Sigmoid colon (tissue), 7 donors: ENCODE results near the gene AUNIP. TPM values are rescaled to one million over a fixed set of nuclear protein-coding genes. Genes with fewer than 3 reads are reported as not detected.

Experiments
- DNase-seq: peaks from one replicate; pipeline ENCODE4 v3.0.0-alpha.2; 2019
- H3K27ac ChIP-seq, 4 donors: fragments of 200-600 bp; sonication (generic); one replicate each; pipeline ENCODE4 v1.5.1; 2016 to 2019; ENCODE audit warnings: mild to moderate bottlenecking in 1 of 4
- H3K27me3 ChIP-seq, 3 donors: fragments of 200-600 bp; sonication (generic); one replicate each; pipeline ENCODE4 v1.5.1; 2019; ENCODE audit warnings: mild to moderate bottlenecking in 1 of 3
- H3K36me3 ChIP-seq, 4 donors: fragments of 200-600 bp; sonication (generic); one replicate each; pipeline ENCODE4 v1.5.1; 2016 to 2019
- H3K4me1 ChIP-seq, 4 donors: fragments of 200-600 bp; sonication (generic); one replicate each; pipeline ENCODE4 v1.5.1; 2017 to 2019
- H3K4me3 ChIP-seq, 4 donors: fragments of 200-600 bp; sonication (generic); one replicate each; pipeline ENCODE4 v1.5.1; 2017 to 2019; ENCODE audit warnings: mild to moderate bottlenecking in 2 of 4, moderate library complexity in 1 of 4
- H3K9me3 ChIP-seq, 4 donors: fragments of 200-600 bp in 3 of 4; sonication (generic) in 3 of 4; one replicate each; pipeline versions ENCODE4 v1.5.1 to v1.6.1; 2013 to 2019
- CTCF ChIP-seq, 4 experiments: fragments of 450-650 bp in 3 of 4; fragments of 200-600 bp in 1 of 4; IDR thresholded peaks; one replicate each; pipeline ENCODE4 v1.5.1; 2016 to 2019; ENCODE audit warnings: antibody characterized with exemption in 4 of 4, mild to moderate bottlenecking in 3 of 4, moderate library complexity in 2 of 4
- EP300 ChIP-seq, 4 donors: sonication (generic); formaldehyde crosslinking; IDR thresholded peaks; one replicate each; pipeline ENCODE4 v1.6.1; 2017; ENCODE audit warnings: antibody characterized with exemption in 4 of 4
- POLR2A ChIP-seq, 2 donors: fragments of 450-650 bp; IDR thresholded peaks; one replicate each; pipeline ENCODE4 v1.6.1; 2016; ENCODE audit warnings: antibody characterized with exemption in 2 of 2, mild to moderate bottlenecking in 2 of 2, moderate library complexity in 2 of 2
- POLR2AphosphoS5 ChIP-seq, 4 donors: sonication (generic); formaldehyde crosslinking; IDR thresholded peaks; one replicate each; pipeline ENCODE4 v1.6.1; 2017; ENCODE audit warnings: antibody characterized with exemption in 4 of 4
- WGBS, 2 donors: extraction: QIAGEN DNeasy Blood & Tissue Kit; methylation state at CpG; one replicate each; pipeline ENCODE4 v1.1.7; 2013; 5-methylcytosine and 5-hydroxymethylcytosine counted together
- intact Hi-C: fragments of 100-400 bp; cut with DNase I; formaldehyde crosslinking; loops from one replicate; pipeline ENCODE4 v1.15.1; 2023
- polyA plus RNA-seq, 3 donors: library from polyadenylated mRNA; stranded (reverse); fragments of 200-250 nt; gene quantifications; one replicate each; pipeline ENCODE4 v1.2.3, GENCODE V29; 2013
- total RNA-seq, 4 donors: library from RNA; depleted of rRNA; stranded (reverse); fragments of >200 nt; gene quantifications; one replicate each; pipeline ENCODE4 v1.1.0, GENCODE V29; 2016
- donor health status: healthy with polysubstance abuse.
- donor health status: Bipolar disorder and iron deficiency.
- donor health status: healthy.

Gene AUNIP
- total and polyA plus RNA-seq, 7 donors: 0.46 to 1.9 TPM; not detected in 5

GRCh38 chr1:25800703-25801377, 58.4 kb downstream of the AUNIP start:
- H3K36me3 ChIP-seq: peaks cover 0 to 11% (median 5%) of the 10 kb centered on the region in 4 donors
- intact Hi-C loops: no loop called here
- peak overlapping the region; percentile 59 to 72 (median 64) for H3K4me3 ChIP-seq
- H3K27ac ChIP-seq: peak overlapping the region; percentile 72 to 88 (median 77)
- DNase-seq: no peak
- H3K4me1 ChIP-seq: peaks cover 0 to 80% (median 52%) of the 10 kb centered on the region in 4 donors
- no peaks in the 10 kb centered on the region for H3K27me3 ChIP-seq
- no peaks in the 10 kb centered on the region for H3K9me3 ChIP-seq
- TF ChIP-seq POLR2AphosphoS5 (IDR thresholded peaks at IDR 0.05) (no peak), EP300 (IDR thresholded peaks at IDR 0.05) (no peak), CTCF (IDR thresholded peaks at IDR 0.05) (no peak)
- WGBS, 2 donors: 61 to 70% methylated on average over 15 of the region's 15 CpGs

- Histone ChIP-seq H3K9me3 (no peaks in the 10 kb centered on the region), H3K27me3 (no peaks in the 10 kb centered on the region), H3K4me1 (peaks cover 0 to 73% (median 46%) of the 10 kb centered on the region in 4 donors), H3K4me3 (peak within 1 kb of the TSS; percentile 59 to 72 (median 64)), H3K27ac (peak within 1 kb of the TSS; percentile 81 to 92 (median 88)), H3K36me3 (peaks cover 0 to 4% (median 1%) of the 10 kb centered on the region in 4 donors)
- 1% methylated on average over 91 of the region's 91 CpGs for WGBS, 2 donors
- intact Hi-C loops: loop anchor here (2.0 to 5.0 kb wide), 2 partner anchors 55 to 98 kb away; no protein-coding TSS in a partner anchor
- DNase-seq: peak; percentile 86
- TF ChIP-seq CTCF (IDR thresholded peaks at IDR 0.05) (no peak), POLR2AphosphoS5 (IDR thresholded peaks at IDR 0.05) (peak in 2 of 4 donors; percentile 42 to 55)
Measured at GRCh38 chr1:25799935-25800702, 59.1 kb downstream of the AUNIP start, which contains the start of gene SELENON. SELENON (plus strand) TSS chr1:25800193; CDS start chr1:25800231, 38 bp downstream.

GRCh38 chr1:25799352-25799934, 59.8 kb downstream of the AUNIP start:
- Histone ChIP-seq H3K4me1 (peaks cover 0 to 66% (median 43%) of the 10 kb centered on the region in 4 donors), H3K9me3 (no peaks in the 10 kb centered on the region), H3K4me3 (peak overlapping the region; percentile 40 to 72 (median 64)), H3K27ac (peak overlapping the region; percentile 81 to 92 (median 88)), H3K27me3 (no peaks in the 10 kb centered on the region), H3K36me3 (no peaks in the 10 kb centered on the region)
- WGBS, 2 donors: 24 to 30% methylated on average over 12 of the region's 12 CpGs
- no peak for TF ChIP-seq EP300 (IDR thresholded peaks at IDR 0.05)
- TF ChIP-seq POLR2A (IDR thresholded peaks at IDR 0.05): no peak
- no peak for TF ChIP-seq POLR2AphosphoS5 (IDR thresholded peaks at IDR 0.05)
- no peak for TF ChIP-seq CTCF (IDR thresholded peaks at IDR 0.05)
- intact Hi-C loops: loop anchor here (2.0 to 5.0 kb wide), 2 partner anchors 55 to 97 kb away; no protein-coding TSS in a partner anchor
- no peak for DNase-seq

- DNase-seq: no peak
- Histone ChIP-seq H3K27me3 (no peaks in the 10 kb centered on the region), H3K9me3 (no peaks in the 10 kb centered on the region), H3K27ac (peak overlapping the region; percentile 81 to 92 (median 88)), H3K4me1 (peaks cover 0 to 60% (median 39%) of the 10 kb centered on the region in 4 donors), H3K36me3 (no peaks in the 10 kb centered on the region), H3K4me3 (no peak overlapping the region)
- no peak for TF ChIP-seq EP300 (IDR thresholded peaks at IDR 0.05)
- no peak for TF ChIP-seq POLR2A (IDR thresholded peaks at IDR 0.05)
- intact Hi-C loops: loop anchor here (2.0 to 5.0 kb wide), 2 partner anchors 54 to 97 kb away; no protein-coding TSS in a partner anchor
- WGBS, 2 donors: 68 to 83% methylated on average over 8 of the region's 8 CpGs
Measured at GRCh38 chr1:25798666-25799351, 60.4 kb downstream of the AUNIP start.
